Stimulated activated CD8-positive, alpha-beta memory T cell treated with anti-CD3 and anti-CD28 coated beads, Interleukin-12 subunit alpha, Interleukin-12 subunit beta, amount 100 ng/mL, for 4 hours (primary cell): ENCODE results near the gene ZBED1.
"Not testable (repeated sequence)": the region's sequence is repeated elsewhere in the genome, so short reads cannot be mapped to it uniquely, and the experiment has no call there.

Experiments
- DNase-seq: peaks from one replicate; pipeline ENCODE4 v3.0.0-alpha.2; 2020; ENCODE audit warnings: low read depth

Gene ZBED1

DNA sequence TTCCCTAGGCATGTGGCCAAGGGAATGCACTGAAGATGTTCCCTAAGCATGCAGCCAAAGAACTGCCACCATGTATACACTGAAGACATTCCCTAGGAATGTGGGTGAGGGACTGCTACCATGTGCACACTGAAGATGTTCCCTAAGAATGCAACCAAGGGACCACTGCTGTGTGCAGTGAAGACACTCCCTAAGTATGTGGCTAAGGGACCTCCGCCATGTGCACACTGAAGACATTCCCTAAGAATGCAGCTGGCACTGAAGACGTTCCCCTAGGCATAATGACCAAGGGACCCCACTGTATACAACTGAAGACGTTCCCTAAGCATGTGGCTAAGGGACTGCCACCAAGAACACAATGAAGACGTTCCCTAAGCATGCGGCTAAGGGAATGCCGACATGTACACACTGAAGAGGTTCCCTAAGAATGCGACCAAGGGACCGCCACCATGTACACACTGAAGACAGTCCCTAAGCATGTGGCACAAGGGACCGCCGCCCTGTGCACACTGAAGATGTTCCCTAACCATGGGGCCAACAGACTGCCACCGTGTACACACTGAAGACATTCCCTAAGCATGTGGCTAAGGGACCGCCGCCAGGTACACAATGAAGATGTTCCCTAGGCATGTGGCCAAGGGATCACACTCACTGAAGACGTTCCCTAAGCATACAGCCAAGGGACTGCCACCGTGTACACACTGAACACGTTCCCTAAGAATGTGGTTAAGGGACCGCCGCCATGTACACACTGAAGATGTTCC lies 25.6 kb downstream of the ZBED1 start:
- no peak for DNase-seq

DNA sequence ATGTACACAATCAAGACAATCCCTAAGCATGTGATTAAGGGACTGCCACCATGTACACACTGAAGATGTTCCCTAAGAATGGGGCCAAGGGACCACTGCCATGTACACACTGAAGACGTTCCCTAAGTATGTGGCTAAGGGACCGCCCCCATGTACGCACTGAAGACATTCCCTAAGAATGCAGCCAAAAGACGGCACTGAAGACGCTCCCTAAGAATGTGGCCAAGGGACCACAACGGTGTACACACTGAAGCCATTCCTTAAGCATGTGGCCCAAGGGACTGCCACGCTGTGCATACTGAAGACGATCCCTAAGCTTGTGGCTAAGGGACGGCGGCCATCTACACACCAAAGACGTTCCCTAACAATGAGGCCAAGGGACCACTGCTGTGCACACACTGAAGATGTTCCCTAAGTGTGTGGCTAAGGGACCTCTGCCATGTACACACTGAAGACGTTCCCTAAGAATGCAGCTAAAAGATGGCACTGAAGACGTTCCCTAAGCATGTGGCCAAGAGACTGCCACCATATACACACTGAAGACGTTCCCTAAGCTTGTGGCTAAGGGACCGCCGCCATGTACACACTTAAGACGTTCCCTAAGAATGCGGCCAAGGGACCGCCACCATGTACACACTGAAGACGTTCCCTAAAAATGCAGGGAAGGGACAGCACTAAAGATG lies 26.4 kb downstream of the ZBED1 start:
- no peak for DNase-seq

DNA sequence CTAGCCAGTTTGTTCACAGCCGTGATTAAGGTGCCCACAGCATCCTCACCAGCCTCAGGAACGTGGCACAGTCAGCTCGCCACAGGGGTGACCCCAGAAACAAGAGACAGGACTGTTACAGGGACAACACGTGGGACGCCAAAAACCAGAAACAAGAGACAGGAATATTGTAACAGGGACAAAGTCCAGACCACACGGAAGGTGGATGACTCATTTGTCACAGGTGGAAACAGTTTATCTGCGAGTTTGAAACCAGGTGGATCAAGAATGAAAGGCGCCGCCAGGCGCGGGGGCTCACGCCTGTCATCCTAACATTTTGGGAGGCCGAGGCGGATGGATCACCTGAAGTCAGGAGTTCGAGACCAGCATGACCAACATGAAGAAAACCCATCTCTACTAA lies 27.7 kb downstream of the ZBED1 start:
- DNase-seq: not testable (repeated sequence)

DNA sequence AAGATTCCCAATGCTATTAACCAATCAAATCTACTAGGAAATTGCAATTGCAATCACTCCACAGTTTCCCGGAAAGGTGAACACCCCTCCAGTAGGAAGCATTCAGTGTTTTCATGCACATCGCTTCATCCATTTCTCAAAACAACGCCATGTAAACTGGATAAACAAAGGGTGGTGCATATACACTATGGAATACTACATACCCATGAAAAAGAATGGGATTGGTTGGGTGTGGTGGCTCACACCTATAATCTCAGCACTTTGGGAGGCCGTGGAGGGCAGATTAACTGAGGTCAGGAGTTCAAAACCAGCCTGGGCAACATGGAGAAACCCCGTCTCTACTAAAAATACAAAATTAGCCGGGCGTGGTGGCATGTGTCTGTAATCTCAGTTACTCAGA lies 29.1 kb downstream of the ZBED1 start:
- no peak for DNase-seq

DNA sequence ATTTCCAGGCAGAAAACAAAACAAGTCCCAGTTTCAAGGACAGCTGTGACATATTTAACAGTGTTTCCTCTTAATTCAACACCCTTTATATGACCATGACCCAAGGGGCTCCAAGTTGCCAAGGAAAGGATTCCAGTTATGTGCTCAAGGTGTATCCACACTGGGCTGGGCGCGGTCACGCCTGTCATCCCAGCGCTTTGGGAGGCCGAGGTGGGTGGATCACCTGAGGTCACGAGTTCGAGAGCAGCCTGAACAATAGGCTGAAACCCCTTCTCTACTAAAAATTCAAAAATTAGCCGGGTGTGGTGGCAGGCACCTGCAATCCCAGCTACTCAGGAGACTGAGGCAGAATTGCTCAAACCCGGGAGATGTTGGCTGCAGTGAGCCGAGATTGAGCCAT lies 29.6 kb downstream of the ZBED1 start:
- DNase-seq: not testable (repeated sequence)

DNA sequence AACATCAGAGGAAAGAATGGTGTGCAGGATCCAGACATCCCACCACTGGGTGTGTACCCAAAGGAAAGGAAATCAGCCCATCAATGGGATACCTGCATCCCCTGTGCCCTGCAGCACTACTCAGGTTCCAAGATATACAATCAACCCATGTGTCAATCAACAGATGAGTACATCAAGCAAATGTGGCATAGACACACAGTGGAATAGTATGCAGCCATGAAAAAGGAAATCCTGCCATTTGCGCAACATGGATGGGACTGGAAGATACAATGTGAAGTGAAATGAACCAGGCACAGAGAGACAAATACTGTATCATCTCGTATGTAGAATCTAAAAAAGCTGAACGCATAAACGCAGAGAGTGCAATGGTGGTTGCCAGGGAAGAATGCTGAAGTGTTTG lies 30.9 kb downstream of the ZBED1 start:
- DNase-seq: not testable (repeated sequence)

DNA sequence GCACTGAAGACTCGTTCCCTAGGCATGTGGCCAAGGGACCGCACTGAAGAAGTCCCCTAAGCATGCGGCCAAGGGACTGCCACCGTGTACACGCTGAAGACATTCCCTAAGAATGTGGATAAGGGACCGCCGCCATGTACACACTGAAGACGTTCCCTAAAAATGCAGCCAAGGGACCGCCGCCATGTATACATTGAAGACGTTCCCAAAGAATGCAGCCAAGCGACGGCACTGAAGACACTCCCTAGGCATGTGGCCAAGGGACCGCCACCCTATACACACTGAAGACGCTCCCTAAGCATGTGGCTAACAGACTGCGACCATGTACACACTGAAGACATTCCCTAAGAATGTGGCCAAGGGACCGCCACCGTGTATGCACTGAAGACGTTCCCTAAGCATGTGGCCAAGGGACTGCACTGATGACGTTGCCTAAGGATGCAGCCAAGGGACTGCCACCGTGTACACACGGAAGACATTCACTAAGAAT lies 31.5 kb downstream of the ZBED1 start:
- DNase-seq: no peak

DNA sequence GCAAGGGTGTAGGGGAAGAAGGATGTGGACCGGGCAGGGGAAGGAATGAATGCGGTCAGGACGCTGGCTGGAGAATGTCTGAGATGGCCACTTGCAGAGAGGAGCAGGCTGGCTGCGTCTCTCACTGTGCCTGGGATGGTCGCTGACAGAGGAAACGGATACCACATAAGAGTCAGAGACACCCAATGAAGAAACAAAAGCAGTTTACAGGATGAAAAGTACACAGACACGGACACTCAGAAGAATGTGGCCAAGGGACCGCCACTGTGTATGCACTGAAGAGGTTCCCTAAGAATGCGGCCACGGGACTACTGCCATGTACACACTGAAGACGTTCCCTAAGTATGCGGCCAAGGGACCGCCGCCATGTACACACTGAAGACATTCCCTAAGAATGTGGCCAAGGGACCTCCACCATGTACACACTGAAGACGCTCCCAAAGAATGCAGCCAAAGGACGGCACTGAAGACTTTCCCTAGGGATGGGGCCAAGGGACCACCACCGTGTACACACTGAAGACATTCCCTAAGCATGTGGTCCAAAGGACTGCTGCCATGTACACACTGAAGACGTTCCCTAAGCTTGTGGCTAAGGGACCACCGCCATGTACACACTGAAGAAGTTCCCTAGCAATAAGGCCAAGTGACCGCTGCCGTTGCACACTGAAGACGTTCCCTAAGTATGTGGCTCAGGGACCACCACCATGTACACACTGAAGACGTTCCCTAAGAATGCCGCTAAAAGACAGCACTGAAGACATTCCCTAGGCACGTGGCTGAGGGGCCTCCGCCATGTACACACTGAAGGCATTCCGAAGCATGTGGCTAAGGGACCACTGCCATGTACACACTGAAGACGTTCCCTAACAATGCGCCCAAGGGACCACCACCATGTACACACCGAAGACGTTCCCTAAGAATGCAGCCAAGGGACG lies 32.2 kb downstream of the ZBED1 start:
- DNase-seq: no peak

DNA sequence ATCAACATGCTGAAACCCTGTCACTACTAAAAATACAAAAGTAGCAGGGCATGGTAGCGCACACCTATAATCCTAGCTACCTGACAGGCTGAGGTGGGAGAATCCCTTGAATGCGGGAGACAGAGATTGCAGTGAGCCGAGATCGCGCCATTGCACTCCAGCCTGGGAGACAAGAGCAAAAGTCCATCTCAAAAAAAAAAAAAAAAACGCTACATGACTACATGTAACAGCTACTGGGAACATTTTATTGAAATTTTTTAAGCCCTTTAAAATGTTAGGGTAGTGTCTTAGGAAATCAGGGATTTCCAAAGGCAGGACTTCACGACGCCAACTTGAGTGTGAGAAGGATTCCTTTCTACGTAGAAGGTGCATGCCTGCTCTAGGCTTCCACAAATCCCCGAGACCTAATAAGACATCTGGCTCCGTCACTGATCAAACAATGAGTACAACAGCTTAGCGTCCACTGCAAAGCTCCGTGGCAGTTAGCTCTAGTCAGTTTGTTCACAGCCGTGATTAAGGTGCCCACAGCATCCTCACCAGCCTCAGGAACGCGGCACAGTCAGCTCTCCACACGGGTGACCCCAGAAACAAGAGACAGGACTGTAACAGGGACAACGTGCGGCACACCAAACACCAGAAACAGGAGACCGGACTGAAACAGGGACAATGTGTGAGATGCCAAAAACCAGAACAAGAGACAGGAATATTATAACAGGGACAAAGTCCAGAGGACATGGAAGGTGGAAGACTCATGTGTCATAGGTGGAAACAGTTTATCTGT lies 33.7 kb downstream of the ZBED1 start:
- no peak for DNase-seq

DNA sequence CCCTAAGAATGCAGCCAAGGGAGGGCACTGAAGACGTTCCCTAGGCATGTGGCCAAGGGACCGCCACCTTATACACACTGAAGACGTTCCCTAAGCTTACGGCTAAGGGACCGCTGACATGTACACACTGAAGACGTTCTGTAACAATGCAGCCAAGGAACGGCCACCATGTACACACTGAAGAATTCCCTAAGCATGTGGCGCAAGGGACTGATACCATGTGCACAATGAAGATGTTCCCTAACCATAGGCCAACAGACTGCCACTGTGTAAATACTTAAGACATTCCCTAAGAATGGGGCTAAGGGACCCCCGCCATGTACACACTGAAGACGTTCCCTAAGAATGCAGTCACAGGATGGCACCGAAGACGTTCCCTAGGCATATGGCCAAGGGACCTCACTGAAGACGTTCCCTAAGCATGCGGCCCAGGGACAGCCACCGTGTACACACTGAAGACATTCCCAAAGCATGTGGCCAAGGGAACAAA lies 36.1 kb downstream of the ZBED1 start:
- DNase-seq: no peak

DNA sequence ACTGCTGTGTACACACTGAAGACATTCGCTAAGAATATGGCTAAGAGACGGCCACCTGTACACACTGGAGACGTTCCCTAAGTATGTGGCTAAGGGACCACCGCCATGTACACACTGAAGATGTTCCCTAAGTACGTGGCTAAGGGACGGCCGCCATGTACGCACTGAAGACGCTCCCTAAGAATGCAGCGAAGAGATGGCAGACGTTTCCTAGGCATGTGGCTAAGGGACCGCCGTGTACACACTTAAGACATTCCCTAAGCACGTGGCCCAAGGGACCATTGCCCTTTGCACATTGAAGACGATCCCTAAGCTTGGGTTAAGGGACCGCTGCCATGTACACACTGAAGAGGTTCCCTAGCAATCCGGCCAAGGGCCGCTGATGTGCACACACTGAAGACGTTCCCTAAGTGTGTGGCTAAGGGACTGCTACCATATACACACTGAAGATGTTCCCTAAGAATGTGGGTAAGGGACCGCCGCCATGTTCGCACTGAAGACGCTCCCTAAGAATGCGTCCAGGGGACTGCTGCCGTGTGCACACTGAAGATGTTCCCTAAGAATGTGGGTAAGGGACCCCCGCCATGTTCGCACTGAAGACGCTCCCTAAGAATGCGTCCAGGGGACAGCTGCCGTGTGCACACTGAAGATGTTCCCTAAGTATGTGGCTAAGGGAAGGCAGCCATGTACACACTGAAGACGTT lies 36.7 kb downstream of the ZBED1 start:
- no peak for DNase-seq

DNA sequence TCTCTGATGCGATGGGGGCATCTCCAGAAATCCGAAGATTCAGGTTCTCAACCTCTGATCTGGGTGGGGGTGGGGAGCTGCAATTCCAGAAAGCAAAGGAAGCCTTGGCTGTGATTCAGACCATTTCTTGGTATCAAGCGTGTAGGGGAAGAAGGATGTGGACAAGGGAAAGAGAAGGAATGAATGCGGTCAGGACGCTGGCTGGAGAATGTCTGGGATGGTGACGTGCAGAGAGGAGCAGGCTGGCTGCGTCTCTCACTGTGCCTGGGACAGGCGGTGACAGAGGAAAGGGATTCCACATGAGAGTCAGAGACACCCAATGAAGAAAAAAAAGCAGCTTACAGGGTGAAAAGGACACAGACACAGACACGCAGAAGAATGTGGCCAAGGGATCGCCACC lies 37.3 kb downstream of the ZBED1 start:
- not testable (repeated sequence) for DNase-seq

DNA sequence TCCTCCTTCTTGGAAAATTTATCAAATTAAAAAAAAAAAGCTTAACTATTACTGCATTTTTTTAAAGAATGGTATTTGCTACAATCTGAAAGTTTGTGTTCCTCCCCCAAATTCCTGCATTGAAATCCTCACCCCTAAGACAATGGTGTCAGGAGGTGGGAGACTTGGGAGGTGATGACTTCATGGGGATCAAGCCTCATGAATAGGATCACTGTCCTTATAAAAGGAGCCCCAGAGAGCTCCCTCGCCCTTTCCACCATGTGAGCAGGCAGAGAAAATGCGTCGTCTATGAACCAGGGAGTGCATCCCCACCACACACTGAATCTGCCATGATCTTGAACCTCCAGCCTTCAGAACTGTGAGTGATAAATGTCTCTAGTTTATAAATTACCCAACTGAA lies 38.0 kb downstream of the ZBED1 start:
- DNase-seq: no peak

DNA sequence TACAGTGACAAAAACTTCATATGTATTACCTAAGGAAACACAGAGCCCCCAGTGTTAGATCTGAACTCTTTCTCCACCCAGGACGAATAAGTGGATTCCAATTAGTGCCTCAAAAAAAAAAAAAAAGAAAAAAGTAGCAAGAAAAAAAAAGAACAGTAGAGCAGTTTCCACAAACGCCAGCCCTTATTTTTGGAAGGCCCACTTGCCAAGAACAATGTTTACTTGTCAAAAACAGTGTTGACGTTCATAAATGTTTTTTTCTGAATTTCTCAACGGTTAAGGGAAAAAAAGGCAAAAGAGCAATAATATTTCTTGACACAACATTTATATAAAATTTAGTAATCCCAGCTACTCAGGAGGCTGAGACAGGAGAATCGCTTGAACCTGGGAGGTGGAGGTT lies 38.7 kb downstream of the ZBED1 start:
- DNase-seq: no peak

DNA sequence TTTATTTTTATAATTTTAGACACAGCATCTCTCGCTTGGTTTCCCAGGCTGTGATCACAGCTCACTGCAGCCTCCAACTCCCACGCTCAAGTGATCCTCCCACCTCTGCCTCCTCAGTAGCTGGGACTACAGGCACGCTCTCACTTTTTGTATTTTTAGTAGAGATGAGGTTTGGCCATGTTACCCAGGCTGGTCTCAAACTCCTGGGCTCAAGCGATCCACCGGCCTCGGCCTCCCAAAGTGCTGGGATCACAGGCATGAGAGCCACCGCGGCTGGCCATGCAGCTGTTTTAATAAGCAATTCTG lies 39.1 kb downstream of the ZBED1 start:
- no peak for DNase-seq

DNA sequence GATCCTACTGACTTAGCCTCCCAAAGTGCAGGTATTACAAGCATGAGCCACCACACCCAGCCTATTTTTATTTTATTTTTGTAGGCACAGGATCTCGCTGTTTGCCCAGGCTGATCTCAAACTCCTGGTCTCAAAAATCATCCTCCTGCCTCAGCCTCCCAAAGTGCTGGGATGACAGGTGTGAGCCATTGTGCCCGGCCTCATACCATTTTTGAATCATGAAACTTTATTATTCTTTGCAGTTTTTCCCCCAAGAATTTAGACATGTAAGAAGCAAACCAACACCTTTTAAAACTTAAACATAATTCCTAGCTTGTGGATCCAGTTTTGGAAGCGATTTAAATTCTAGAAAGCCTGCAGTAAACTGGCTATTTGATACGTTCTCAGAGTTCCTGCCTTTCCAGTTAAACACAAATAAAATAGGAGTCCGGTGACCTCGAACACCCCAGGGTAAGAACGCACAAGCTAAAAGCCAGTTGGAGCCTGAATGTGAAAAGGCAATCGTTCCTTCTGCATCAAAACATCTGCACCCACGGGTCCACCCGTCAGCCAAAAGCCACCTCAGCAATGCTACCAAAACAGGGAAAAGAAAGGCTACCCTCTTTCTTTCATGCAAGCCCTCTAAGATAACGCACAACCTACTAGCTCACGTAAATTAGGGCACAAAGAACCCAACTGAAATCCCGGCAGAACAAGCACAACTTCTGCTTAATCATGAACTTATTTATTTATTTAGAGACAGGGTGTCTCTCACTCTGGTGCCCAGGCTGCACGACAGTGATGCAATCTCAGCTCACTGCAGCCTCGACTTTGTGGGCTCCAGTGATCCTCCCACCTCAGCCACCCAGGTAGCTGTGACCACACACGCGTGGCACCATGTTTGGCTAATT lies 39.7 kb downstream of the ZBED1 start:
- not testable (repeated sequence) for DNase-seq

DNA sequence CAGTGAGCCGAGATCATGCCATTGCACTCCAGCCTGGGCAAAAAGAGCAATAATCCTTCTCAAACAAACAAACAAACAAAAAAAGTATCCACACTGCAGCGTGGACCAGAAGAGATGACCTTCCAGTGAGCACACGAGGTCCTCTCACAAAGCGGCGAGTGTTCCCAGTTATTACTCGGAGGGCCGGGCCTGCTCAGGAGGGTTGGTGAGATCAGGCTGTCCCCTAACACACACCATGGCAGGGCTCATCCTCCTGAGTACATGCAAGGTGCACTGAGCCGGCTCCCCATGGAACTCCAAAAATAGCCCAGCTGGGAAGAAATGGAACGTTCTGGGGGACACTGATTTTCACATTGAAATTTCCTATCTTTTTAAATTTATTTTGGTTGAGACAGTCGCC lies 40.7 kb downstream of the ZBED1 start:
- not testable (repeated sequence) for DNase-seq

DNA sequence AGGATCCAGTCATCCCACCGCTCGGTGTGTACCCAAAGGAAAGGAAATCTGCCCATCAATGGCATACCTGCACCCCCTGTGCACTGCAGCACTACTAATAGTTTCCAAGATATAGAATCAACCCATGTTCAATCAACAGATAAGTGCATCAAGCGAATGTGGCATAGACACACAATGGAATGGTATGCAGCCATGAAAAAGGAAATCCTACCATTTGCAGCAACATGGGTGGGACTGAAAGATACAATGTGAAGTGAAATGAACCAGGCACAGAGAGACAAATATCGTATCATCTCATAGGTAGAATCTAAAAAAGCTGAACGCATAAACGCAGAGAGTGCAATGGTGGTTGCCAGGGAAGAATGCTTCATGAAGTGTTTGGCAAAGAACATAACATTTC lies 42.5 kb downstream of the ZBED1 start:
- DNase-seq: no peak

DNA sequence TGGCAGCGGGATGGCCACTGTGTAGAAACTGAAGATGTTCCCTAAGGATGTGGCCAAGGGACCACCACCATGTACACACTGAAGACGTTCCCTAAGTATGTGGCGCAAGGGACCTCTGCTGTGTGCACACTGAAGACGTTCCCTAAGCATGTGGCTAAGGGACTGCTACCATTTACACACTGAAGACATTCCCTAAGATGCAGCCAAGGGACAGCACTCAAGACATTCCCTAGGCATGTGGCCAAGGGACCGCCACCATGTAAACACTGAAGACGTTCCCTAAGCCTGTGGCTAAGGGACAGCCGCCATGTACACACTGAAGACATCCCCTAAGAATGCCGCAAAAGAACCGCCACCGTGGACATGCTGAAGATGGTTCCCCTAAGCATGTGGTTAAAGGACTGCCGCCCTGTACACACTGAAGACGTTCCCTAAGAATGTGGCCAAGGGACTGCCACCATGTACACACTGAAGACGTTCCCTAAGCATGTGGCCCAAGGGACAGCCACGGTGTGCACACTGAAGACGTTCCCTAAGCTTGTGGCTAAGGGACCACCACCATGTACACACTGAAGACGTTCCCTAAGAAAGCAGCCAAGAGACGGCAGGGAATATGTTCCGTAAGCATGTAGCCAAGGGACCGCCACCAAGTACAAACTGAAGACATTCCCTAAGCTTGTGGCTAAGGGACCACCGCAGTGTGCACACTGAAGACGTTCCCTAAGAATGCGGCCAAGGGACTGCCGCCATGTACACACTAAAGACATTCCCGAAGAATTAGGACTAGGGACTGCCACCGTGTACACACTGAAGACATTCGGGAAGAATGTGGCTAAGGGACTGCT lies 43.3 kb downstream of the ZBED1 start:
- DNase-seq: no peak
